ENCODE measurements around the gene MGAT4B. TPM values are rescaled to one million over a fixed set of nuclear protein-coding genes. Genes with fewer than 3 reads are reported as not detected.

Gene MGAT4B
- total RNA-seq, 4 donors from 2014 or later, result 495 to 1,114 (median 787) TPM

DNA sequence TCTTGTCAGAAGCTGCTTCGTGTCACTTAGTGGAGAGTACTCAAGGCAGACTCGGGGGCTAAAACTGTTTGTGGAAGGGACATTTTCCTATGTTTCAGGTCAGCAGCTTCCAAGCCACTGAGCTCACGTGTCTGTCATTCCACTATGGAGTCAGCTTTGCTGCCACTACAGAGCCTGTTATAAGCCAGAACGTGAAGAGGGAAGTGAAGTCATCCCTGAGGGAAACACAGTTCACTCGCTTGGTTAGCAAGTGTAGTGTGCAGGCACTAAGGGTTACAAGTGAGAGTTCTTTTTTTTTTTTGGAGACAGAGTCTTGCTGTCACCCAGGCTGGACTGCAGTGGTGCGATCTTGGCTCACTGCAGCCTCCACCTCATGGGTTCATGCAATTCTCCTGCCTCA, 37.4 kb downstream of the MGAT4B start:
- no peak for DNase-seq
- Histone ChIP-seq H3K36me3 (peaks cover 0 to 55% (median 29%) of the 10 kb centered on the region in 4 donors), H3K4me1 (peaks cover 0 to 18% (median 8%) of the 10 kb centered on the region in 4 donors), H3K4me3 (no peak overlapping the region), H3K9me3 (no peaks in the 10 kb centered on the region), H3K27ac (no peak overlapping the region), H3K27me3 (no peaks in the 10 kb centered on the region)
- no peak for TF ChIP-seq POLR2A (IDR thresholded peaks at IDR 0.05)
- TF ChIP-seq POLR2AphosphoS5 (IDR thresholded peaks at IDR 0.05), result no peak
- TF ChIP-seq EP300 (IDR thresholded peaks at IDR 0.05; ENCODE audit: low read depth), result no peak
- TF ChIP-seq, protein P1, sequence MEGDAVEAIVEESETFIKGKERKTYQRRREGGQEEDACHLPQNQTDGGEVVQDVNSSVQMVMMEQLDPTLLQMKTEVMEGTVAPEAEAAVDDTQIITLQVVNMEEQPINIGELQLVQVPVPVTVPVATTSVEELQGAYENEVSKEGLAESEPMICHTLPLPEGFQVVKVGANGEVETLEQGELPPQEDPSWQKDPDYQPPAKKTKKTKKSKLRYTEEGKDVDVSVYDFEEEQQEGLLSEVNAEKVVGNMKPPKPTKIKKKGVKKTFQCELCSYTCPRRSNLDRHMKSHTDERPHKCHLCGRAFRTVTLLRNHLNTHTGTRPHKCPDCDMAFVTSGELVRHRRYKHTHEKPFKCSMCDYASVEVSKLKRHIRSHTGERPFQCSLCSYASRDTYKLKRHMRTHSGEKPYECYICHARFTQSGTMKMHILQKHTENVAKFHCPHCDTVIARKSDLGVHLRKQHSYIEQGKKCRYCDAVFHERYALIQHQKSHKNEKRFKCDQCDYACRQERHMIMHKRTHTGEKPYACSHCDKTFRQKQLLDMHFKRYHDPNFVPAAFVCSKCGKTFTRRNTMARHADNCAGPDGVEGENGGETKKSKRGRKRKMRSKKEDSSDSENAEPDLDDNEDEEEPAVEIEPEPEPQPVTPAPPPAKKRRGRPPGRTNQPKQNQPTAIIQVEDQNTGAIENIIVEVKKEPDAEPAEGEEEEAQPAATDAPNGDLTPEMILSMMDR (IDR thresholded peaks at IDR 0.05), result no peak
- WGBS, 2 donors (ENCODE audit: low coverage in 1 of 2), result 84 to 88% methylated on average over 5 to 6 of the region's 6 CpGs
- in situ Hi-C loops (cut with MboI; ENCODE audit: low pct_ligation_motif_present in 1 of 4, low pct_unique_long_range_greater_than_20kb in 1 of 4, low sequenced_read_pairs in 3 of 4), result no loop called here
- intact Hi-C loops (cut with DNase I; ENCODE audit: low total_unique reads), result no loop called here

- no peak for DNase-seq
- in situ Hi-C loops (cut with MboI; ENCODE audit: low pct_ligation_motif_present in 1 of 4, low pct_unique_long_range_greater_than_20kb in 1 of 4, low sequenced_read_pairs in 3 of 4), result no loop called here
Observed at GRCh38 chr5:179768326-179769085, 38.2 kb downstream of the MGAT4B start.

DNA sequence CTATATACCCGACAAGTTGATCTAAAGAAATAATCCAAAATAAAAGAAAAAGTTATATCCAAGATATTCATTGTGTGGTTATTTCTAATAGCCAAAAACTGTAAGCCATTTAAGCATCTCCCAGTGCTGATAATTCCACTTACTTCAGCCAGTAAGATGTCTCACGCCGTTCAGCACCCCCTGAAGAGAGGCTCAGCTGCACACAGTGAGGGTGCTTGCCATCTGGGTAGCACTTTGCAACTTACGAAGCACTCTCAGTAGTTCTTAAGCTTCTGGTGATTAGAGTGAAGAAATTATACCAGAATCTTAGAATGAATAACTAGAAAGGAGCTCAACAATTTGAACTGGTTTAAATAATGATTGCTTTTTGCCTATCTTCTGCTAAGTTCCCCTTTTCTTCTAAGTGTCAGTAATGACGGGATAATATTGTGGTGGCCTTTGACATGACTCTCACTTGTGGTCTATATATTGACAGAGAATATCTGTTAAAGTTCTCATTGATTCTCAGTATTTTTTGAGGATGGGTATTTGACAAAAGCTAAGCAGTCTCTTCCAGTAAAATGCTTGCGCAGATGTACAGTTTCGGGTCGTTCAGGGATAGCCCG, 39.1 kb downstream of the MGAT4B start:
- intact Hi-C loops (cut with DNase I; ENCODE audit: low total_unique reads), result no loop called here
- Histone ChIP-seq H3K27ac (no peak overlapping the region), H3K4me1 (peaks cover 14 to 34% (median 23%) of the 10 kb centered on the region in 4 donors), H3K36me3 (peaks cover 0 to 43% (median 23%) of the 10 kb centered on the region in 4 donors), H3K4me3 (no peak overlapping the region), H3K27me3 (no peaks in the 10 kb centered on the region), H3K9me3 (no peaks in the 10 kb centered on the region)
- 87 to 90% methylated on average over 5 to 9 of the region's 9 CpGs for WGBS, 2 donors (ENCODE audit: low coverage in 1 of 2)
- in situ Hi-C loops (cut with MboI; ENCODE audit: low pct_ligation_motif_present in 1 of 4, low pct_unique_long_range_greater_than_20kb in 1 of 4, low sequenced_read_pairs in 3 of 4), result no loop called here
- no peak for DNase-seq
- TF ChIP-seq POLR2A (IDR thresholded peaks at IDR 0.05) (no peak), POLR2AphosphoS5 (IDR thresholded peaks at IDR 0.05) (no peak), EP300 (IDR thresholded peaks at IDR 0.05; ENCODE audit: low read depth) (no peak)
- TF ChIP-seq, protein P1 (IDR thresholded peaks at IDR 0.05), result no peak

More at GRCh38 chr5:179768326-179769085, 38.2 kb downstream of the MGAT4B start:
- no peak overlapping the region for H3K4me3 ChIP-seq
- 94 to 95% methylated on average over 13 to 18 of the region's 18 CpGs for WGBS, 2 donors (ENCODE audit: low coverage in 1 of 2)
- TF ChIP-seq POLR2A (IDR thresholded peaks at IDR 0.05), result no peak
- no peak for TF ChIP-seq POLR2AphosphoS5 (IDR thresholded peaks at IDR 0.05)
- no peak for TF ChIP-seq EP300 (IDR thresholded peaks at IDR 0.05; ENCODE audit: low read depth)
- TF ChIP-seq, protein P1 (IDR thresholded peaks at IDR 0.05), result no peak
- intact Hi-C loops (cut with DNase I; ENCODE audit: low total_unique reads), result no loop called here
- no peaks in the 10 kb centered on the region for H3K9me3 ChIP-seq
- H3K27me3 ChIP-seq, result no peaks in the 10 kb centered on the region
- H3K4me1 ChIP-seq, result peaks cover 7 to 25% (median 14%) of the 10 kb centered on the region in 4 donors
- no peak overlapping the region for H3K27ac ChIP-seq
- peaks cover 0 to 48% (median 26%) of the 10 kb centered on the region in 4 donors for H3K36me3 ChIP-seq

DNA sequence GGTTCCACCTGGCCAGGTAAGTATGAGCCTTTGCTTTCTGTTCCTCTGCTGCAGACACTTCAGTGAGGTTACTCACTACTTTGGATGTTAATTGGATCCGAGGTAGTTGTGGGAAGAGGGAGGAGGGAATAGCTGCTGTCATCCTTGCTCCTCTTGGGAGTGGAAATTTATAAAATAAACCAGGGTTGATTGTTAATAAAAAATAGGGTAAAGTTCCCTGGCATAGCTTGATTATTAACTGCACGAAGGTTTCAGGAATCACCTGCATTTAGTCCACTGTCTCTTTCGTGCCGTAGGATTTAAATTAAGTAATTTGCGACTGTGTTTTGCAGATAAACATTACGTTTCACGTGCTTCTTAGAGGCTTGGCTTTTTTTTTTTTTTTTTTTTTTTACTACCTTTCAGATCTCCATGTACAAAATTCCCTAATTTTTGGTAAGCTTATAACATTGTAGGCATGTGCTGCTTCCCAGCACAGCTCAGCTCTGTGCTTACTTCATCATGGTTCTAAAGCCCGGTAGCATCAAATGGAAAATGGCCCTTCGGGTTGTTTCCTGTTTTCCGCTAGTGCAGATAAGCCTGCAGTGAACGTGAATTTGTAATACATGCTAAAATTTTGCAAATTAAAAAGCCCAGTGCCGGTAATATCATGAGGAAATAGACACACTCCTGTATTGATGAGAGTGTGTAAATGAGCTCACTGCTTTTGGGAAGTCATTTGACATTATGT, 39.8 kb downstream of the MGAT4B start:
- DNase-seq, result no peak
- in situ Hi-C loops (cut with MboI; ENCODE audit: low pct_ligation_motif_present in 1 of 4, low pct_unique_long_range_greater_than_20kb in 1 of 4, low sequenced_read_pairs in 3 of 4) (no loop called here), intact Hi-C loops (cut with DNase I; ENCODE audit: low total_unique reads) (no loop called here)
- WGBS, 2 donors (ENCODE audit: low coverage in 1 of 2), result 77 to 78% methylated on average over 9 to 12 of the region's 12 CpGs
- Histone ChIP-seq H3K9me3 (no peaks in the 10 kb centered on the region), H3K4me3 (no peak overlapping the region), H3K27ac (no peak overlapping the region), H3K4me1 (peaks cover 20 to 41% (median 30%) of the 10 kb centered on the region in 4 donors), H3K27me3 (no peaks in the 10 kb centered on the region), H3K36me3 (peaks cover 0 to 38% (median 18%) of the 10 kb centered on the region in 4 donors)
- TF ChIP-seq, protein P1 (IDR thresholded peaks at IDR 0.05), result no peak
- TF ChIP-seq POLR2AphosphoS5 (IDR thresholded peaks at IDR 0.05) (no peak), POLR2A (IDR thresholded peaks at IDR 0.05) (no peak), EP300 (IDR thresholded peaks at IDR 0.05; ENCODE audit: low read depth) (no peak)

Measured in transverse colon (tissue), 4 donors.